Astrocyte (in vitro differentiated cells and primary cell): ENCODE data around the gene DUS1L.

Experiments used
- EZH2 ChIP-seq: IDR thresholded peaks from 2 replicates; pipeline ENCODE4 v1.6.1; 2012; ENCODE audit warnings: mild to moderate bottlenecking, low read length, inconsistent platforms; ENCODE audit not compliant: insufficient read depth
- TF ChIP-seq, protein P1 (sequence below): IDR thresholded peaks from 2 replicates; pipeline ENCODE4 v1.5.1; 2011; ENCODE audit warnings: low read depth, mild to moderate bottlenecking, inconsistent platforms, low read length, moderate library complexity; ENCODE audit not compliant: insufficient read depth

DNA sequence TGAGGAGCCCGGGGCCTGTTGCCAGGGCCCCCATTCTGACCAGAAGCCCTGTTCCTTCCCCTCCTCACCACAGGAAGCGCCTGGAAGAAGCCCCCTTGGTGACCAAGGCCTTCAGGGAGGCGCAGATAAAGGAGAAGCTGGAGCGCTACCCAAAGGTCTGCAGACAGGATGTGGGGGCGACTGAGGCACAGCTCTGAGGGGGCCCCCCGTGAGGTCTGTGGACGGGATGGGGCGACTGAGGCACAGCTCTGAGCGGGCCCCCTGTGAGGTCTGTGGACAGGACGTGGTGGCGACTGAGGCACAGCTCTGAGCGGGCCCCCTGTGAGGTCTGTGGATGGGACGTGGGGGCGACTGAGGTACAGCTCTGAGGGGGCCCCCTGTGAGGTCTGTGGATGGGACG, 56.2 kb downstream of the DUS1L start:
- TF ChIP-seq, protein P1, sequence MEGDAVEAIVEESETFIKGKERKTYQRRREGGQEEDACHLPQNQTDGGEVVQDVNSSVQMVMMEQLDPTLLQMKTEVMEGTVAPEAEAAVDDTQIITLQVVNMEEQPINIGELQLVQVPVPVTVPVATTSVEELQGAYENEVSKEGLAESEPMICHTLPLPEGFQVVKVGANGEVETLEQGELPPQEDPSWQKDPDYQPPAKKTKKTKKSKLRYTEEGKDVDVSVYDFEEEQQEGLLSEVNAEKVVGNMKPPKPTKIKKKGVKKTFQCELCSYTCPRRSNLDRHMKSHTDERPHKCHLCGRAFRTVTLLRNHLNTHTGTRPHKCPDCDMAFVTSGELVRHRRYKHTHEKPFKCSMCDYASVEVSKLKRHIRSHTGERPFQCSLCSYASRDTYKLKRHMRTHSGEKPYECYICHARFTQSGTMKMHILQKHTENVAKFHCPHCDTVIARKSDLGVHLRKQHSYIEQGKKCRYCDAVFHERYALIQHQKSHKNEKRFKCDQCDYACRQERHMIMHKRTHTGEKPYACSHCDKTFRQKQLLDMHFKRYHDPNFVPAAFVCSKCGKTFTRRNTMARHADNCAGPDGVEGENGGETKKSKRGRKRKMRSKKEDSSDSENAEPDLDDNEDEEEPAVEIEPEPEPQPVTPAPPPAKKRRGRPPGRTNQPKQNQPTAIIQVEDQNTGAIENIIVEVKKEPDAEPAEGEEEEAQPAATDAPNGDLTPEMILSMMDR = no peak
- no peak for TF ChIP-seq EZH2
